ENCODE measurements around the gene SFMBT2.

SFMBT2 gene

DNA sequence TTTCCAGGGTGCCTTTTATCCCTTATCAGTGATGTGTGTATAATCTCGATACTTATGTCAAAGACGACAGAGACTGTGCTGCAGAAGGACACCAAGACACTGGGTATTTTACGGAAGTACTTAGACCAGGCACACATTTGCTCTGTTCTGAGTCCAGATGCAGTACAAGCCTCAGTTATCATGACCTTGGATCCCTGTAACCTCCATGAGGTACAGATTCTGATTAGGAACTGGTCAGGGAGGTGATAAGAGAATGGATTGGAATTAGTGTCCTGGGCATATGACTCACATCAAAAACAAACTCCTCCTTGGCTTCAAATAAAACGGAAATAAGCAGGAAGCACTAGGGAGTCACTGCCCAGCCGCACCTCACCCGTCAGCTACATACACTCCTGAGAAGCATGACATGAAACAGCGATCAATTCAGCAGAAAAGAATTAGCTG lies 146.5 kb downstream of the SFMBT2 start:
- no peak for DNase-seq (ENCODE audit: low read depth)

DNA sequence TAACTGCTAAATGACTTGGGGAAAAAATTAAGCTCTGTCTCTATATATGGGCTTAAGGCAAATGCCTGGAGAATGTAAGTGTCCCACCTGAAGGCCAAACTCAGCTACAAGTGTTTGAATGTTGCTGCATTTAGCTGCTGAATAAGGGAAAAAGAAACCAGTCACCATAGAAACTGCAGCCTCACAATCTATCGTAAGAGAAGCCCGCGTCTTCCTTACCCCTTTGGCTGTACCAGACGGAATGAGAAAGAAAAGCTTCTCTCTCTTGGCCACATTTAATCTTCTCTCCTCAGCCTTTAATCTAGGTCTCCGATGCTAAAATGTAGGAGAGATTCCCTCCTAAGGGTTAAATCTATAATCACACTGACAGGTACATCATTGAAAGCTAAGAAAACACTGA lies 147.2 kb downstream of the SFMBT2 start:
- no peak for DNase-seq (ENCODE audit: low read depth)

DNA sequence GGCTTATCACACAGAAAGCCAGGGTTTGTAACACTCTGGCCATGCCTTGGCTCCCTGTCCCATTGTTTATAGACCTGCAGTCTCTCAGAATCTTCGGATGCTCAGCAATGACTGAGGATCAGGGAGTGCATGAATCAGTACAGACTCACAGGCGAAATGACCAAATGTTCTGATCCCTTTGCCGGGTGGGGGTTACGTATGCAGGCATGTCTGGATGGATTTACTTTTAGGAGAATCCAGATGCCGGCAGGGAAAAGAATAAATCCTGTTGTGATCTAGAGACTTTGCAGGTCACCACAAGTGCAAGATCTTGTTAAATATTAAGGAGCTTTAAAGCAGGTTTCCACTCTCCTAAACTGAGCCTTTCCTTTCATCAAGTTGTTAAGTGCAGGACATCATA lies 149.5 kb downstream of the SFMBT2 start:
- DNase-seq (ENCODE audit: low read depth) = no peak

DNA sequence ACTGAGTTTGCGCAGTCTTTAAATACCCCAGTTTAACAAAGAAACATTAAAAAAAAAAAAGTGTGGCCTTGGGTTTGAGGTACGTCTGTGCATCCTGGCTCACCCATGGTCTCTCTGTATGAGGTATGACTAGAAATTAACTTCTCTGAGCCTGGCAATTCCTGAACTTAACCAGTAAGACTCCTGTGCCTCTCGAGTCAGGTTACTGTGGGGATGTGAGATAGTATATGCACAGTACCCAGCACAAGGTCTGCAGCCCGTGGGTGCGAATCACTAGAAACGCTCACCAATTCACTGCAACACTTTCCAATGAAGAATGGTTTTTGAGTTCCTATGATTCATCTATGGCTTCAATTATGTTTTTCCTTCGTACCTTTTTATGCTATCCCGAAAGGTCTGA lies 149.9 kb downstream of the SFMBT2 start:
- DNase-seq (ENCODE audit: low read depth) = no peak

DNA sequence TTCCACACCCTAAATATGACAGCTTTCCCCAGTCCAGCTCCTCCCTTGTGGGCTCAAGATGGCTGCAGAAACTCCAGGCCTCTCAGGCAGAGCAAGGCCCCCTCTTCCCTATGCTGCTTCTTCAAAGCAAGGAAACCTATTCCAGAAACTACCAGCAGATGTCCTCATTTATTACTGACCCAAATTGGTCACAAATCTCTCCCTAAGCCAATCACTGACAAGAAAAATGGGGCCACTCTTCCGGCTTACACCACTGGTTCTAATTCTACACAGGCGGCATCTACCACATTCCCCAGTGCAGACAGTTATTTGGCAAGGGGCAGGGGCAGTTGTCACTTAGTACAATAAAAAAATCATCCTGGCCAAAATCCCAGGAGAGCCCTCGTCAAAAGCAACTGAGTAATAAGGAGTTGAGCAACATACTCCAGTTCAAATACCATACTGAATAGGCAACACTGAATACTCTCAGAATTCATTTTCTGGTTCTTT lies 150.4 kb downstream of the SFMBT2 start:
- no peak for DNase-seq (ENCODE audit: low read depth)

DNA sequence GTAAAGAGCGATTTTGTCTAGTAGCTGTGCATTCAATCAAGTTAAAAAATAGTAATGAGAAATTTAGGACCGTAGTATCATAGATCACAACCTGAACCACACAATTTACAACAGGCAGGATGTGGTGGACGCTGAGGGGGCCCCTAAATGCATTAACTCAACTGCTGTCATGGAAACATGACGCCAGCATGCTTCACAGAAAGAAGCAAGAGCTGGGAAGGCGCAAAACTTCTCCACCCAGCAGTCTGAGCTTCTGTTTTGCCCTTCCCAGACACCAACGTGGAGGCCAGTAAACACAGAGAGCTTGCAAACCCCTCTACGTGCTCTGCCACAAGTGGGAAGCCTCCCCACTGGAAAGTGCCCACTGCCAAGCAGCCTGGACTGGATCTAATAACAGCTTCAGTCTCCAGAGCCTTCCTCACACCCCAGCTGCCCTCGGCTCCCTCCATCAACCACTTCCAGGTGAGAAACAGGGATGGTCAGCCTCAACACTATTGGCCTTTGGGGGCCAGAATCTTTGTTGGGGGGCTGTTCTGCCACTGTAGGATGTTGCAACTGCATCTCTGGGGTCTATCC lies 151.8 kb downstream of the SFMBT2 start:
- DNase-seq (ENCODE audit: low read depth) = peak; percentile 49

DNA sequence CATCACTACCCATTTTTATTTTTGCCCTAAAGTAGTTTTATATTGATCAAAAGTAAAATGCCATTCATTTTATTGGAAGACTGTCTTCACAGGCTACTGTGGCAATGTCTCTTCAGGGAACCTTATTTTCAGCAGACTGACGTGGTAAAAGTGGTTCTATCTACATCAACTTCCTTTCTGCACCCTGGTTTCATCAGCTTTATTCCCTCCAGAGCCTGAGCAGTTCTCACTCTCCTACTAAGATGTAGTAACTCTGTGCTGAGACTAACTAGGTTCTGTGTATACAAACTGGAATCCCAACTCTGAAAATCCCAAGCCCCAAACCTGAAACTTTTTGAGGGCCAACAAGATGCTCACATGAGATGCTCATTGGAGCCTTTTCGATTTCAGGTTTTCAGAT lies 155.3 kb downstream of the SFMBT2 start:
- no peak for DNase-seq (ENCODE audit: low read depth)

DNA sequence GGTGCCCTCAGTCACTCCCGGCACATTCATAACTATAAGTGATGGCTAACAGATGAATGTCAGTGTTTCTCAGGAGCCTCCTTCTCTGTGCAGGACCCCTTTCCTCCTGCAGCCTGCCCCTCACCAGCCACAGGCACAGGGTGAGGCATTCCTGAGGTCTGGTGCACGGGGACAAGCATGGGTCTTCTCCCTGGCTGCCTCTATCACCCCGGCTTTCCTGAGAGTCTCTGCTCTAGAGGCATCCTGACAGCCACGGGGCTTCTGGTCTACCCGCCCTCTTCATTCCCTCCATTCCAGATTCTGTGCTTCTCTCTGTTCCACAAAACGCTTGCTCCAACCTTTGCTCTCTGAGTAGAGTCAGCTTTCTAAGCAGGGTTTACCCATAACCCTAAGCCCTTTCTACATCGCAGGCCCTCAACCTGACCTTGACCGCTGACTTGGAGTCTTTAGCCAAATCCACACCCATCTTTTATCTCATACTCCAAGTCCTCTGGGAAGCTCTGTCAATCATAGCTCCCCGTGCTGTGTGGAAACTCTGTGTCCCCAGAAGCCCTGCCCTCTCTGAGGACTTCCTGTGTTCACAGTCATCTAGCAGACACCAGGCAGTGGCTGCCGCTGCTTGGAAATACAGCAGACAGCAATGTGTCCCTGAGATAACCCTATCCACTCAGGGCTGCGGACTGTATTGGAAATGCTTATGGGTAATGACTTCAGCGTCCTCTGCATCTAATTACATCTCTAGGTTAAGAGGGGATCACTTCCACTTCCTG lies 159.0 kb downstream of the SFMBT2 start:
- no peak for DNase-seq (ENCODE audit: low read depth)

DNA sequence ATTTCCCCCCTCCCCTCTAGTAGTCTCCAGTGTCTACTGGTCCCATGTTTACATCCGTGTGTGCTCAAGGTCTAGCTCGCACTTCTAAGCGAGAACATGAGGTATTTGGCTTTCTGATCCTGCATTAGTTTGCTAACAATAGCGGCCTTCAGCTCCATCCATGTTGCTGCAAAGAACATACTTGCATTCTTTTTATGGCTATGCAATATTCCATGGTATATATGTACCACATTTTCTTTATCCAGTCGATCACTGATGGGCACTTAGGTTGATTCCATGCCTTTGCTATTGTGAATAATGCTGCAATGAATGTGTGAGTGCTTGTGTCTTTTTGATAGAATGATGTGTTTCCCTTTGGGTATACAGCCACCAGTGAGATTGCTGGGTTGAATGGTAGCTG lies 160.6 kb downstream of the SFMBT2 start:
- DNase-seq (ENCODE audit: low read depth) = no peak

DNA sequence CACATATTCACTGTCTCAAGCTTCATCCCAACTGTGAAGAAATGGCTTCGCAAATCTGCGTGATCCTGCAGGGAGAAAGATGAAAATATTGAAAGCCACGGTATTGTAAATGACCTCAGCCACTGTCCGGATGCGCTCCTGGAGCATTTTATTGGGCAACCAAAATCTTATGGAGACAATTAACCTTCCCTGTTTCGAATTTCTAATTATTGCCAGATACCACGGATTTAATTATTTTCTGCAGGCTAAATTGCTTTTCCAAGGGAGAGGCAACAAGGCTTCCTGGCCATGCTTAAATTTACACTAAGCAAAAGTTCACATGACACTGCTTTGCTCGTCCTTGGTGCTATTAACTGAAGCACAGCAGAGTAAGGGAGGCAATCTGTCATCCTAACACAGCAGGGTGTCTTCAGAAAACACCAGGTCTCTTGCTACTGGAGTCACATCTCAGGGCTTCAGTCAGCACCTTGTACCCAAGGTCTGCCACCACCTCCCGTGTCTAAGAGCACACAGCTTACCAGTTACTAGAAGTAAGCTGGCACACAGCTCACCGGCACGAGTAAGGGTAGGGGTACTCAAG lies 162.2 kb downstream of the SFMBT2 start:
- DNase-seq (ENCODE audit: low read depth) = no peak

DNA sequence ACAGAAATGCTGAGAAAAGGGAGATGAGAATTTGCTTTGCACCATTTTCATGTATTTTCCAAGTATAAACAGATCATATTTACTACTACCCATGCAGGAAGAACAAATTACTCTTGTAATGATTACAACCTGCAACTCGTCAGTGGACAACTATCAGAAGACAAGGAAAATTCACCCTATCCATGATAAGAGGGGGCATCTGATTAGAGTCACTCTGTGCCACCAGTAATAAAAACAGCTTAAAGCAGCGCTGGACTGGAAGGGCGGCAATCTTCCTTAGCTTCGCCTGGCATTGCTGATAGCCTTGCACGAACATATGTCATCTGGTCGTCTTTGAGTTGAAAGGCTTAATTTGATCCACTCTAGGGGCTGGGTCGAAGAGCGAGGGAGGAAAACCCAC lies 162.7 kb downstream of the SFMBT2 start:
- DNase-seq (ENCODE audit: low read depth) = no peak

DNA sequence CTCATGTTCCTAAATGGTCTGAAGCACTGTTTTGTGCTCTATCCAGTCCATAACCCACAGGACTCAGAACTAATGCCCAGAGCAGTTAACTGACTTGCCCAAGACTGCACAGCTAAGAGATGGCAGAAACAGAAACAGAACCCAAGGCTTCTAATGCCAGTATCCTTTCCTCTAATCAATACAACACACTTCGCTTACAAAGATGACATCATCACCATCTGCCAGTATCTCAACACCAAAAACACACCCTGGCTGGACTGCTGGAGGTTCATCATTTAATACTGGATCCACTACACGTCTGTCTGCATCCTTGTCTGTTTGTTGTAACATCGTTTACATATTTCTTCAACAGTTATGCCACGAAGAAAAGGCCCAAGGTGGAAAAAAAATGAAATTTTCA lies 165.3 kb downstream of the SFMBT2 start:
- DNase-seq (ENCODE audit: low read depth) = no peak

DNA sequence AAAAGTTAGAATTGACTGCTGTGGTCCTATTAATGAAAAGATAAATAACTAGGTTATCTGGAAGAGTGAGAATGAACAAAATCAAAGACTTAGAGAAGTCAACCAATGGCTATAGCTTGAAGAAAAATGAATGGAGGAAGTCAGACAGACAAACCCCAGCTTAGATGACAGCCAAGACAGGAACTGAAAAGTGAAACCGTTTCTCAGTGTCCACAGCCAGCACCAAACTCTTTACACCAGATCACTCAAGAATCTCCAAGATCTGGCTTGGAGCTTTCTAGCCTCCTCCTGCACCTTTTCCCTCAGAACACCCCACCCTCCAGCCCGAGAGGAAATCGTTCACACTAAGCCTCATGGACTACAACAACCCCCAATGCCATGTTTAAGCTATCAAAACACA lies 167.0 kb downstream of the SFMBT2 start:
- no peak for DNase-seq (ENCODE audit: low read depth)

DNA sequence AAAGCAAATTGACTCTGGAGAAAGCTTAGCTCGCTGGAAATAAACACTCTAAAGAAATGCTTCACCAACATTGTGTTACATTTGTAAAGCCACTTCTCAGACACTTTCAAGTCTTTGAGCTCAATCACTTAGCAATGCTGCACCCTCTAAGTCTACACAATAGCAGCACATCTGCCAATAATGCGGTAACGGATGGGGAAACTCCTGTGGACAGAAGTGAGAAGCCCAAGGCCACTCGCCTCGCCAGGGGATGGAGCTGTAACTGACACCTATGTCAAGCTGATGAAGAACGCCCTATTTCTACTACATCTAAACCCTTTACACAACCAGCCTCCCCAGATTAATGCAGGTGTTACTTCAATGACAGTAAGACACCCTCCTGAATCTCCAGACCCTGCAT lies 167.7 kb downstream of the SFMBT2 start:
- DNase-seq (ENCODE audit: low read depth) = no peak

DNA sequence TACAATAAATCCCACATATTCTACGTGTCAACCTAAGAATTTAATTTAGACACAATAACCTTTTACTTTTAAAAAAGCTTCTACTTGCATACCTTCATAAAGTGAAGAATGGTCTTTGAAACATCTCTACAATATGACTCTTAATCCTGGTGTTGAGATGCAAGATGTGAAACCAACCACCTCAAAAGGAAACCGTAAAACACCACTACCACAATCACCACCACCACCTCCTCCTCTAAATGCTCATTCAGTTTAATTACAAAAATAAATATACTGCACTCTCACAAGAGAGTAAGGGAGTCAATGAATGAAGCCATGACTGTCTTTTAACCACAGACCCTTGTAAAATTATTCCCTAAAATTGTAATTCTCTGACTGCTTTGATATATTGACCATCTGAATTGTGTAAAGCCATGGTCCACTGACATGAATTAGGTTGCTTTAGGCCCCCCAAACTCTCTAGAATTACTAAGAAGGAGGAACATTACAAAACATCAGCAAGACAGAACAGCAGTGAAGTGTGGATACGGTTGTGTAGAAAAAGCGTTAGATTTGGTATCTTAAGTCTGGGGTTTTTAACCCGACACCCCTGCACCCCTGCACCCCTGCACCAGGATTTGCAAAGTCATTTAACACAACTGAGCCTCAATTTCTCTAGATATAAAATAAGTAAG lies 171.4 kb downstream of the SFMBT2 start:
- no peak for DNase-seq (ENCODE audit: low read depth)

DNA sequence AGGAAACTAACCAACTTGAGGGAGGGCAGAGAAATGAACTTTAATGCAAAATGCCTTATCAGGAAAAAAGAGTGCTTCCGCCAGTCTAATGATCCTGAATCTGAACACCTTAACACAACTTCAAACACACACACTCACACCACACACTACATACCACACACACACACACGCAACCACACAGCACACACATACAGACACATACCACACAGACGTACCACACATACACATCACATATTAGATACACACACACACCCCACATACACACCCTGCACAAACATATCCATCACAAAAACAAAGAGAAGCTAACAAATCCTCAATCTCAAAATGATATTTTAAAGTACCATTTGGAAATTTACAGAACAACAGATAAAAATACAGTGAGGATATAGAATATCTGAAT lies 175.5 kb downstream of the SFMBT2 start:
- no peak for DNase-seq (ENCODE audit: low read depth)

DNA sequence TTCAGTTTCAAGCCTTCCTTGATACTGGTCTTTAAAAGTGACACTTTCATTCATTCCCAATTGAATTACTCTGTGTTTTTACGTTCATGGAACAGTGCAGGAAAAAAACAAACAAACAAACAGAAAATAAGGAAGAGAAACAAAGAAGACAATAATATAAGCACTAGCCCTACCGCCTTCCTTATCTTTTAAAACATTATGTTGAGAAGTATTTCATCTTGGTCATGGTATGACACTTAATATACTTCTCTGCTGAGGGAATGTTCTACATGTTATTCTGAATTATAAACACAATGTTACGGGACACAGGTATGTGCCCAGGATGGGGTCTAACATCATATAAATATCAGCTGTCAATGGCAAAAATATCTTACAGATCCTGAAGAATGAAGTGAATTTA lies 176.7 kb downstream of the SFMBT2 start:
- no peak for DNase-seq (ENCODE audit: low read depth)

DNA sequence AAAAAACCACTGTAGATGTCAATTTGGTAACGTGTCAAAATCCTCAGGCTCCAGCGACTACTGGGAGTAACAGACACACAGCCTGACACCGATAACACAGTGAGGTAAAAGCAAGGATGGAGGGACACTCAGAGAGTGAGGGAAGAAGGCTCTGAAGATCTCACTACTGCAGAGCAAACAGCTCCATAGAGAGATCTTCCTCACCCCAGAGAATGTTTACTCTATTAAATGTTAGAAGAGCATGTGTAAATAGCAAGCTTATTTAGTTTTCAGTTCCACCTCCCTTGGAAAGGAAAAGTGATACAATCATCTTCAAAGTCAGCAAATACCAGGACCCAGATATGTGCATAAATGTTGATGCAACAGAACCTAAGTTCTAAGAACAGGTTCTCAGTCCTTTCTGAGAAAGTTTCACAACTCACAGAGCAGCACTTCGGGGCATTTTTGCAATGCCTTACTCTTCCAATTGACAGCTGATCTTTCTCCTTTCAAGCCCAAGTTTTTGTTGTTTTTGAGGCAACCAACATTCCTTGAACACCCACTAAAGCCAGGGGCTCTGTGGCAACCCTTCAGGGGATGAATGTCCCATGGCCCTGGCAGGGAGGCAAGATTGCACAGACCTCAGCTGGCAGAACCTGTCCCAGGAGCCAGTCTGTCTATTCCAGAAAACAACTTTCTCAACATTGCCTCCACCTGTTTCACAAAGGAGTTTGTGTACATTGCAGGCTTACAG lies 177.4 kb downstream of the SFMBT2 start:
- no peak for DNase-seq (ENCODE audit: low read depth)

DNA sequence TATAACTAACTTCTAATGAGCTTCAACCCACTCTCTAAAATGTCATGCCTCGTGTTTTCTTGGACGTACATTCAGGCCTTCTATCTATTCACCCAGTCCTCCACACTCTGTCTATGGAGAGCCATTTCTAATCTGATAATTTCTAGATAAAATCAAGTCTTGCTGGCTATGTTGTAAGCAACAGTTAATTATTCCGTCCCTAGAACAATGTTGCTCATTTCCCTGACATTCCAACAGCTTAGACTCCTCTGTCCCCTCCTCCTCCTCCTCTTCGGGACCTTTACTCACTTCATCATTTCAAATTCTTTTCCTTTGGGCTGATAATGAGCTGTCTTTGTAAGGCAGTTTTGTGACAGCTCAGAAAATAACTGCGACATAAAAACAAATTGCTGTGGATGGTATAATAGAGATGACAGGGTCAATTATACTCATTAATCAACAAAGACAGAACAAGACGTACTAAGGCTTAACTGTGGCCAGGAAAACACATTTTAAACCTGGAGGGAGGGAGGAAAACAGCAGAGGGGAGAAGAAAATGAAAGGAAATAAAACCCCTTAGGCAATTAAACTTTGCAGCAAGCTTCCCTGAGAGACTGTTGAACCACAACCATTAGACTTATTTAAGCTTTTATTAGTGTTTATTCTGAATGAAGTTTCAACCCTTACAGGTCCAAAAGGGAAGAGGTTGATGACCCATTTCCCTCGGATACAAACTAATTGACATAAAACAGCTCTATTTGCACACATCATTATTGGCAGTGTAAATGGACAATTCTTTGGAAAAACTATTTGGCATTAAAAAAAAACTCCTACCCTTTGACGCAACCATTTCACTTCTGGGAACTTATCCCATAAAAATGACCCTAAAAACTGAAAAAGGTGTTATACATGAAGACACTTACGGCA lies 179.1 kb downstream of the SFMBT2 start:
- DNase-seq (ENCODE audit: low read depth) = no peak

DNA sequence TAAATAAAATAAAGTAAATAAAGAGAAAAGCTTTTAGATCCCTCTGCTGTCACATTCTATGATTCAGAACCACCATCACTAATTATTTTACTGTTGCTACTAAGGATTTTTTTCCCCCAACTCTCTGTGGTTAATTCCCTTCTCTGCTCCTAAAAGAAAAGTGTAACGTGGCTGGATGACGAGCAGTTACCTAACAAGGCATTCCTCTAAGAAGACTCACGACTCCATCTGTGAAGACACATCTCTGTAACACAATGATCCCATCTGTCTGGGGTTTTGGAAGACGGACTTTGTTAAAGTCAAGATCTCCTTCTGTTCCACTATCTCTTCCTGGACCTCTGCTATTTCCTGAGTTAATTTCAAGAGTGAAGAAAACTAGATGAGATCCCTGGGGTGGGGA lies 179.9 kb downstream of the SFMBT2 start:
- DNase-seq (ENCODE audit: low read depth) = no peak

DNA sequence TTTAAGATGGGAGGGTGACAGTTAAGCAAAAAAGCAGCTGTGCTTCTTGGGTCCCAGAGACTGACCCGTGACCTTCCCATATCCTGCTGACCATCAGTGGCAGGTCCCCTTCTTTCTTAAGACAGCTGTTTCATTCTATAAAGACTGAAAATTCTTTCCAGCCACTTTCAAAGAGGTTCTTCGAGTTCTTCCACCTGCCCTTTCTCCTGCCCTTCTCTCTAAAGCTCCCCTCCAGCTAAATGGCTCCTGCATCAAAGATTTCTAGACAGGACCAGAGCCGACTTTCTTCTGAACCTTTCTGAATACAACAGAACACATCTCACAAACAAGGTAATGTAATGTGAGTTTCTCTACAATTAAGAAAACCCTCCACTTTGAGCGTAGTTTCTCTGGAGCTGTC lies 180.8 kb downstream of the SFMBT2 start:
- no peak for DNase-seq (ENCODE audit: low read depth)

Data from stimulated activated CD8-positive, alpha-beta memory T cell treated with anti-CD3 and anti-CD28 coated beads, Interleukin-7, amount 100 ng/mL, for 24 hours (primary cell).